MM.1S (cell line): ENCODE data around the gene WFDC1.

Source experiments
- EZH2 ChIP-seq: fragments of 300-600 bp; sonication (generic); optimal IDR thresholded peaks from 2 replicates; pipeline ENCODE3; 2017; ENCODE audit warnings: low read depth, mild to moderate bottlenecking, antibody characterized with exemption, low read length, mixed read lengths
- EZH2phosphoT487 ChIP-seq: fragments of 300-600 bp; sonication (generic); IDR thresholded peaks from 2 replicates; pipeline ENCODE4 v1.6.1; 2018; ENCODE audit warnings: antibody characterized with exemption, low read length
- TF ChIP-seq, protein P1 (sequence below): fragments of 300-600 bp; sonication (generic); IDR thresholded peaks from 2 replicates; pipeline ENCODE4 v1.5.1; 2016; ENCODE audit warnings: antibody characterized with exemption, low read length, mixed read lengths

DNA sequence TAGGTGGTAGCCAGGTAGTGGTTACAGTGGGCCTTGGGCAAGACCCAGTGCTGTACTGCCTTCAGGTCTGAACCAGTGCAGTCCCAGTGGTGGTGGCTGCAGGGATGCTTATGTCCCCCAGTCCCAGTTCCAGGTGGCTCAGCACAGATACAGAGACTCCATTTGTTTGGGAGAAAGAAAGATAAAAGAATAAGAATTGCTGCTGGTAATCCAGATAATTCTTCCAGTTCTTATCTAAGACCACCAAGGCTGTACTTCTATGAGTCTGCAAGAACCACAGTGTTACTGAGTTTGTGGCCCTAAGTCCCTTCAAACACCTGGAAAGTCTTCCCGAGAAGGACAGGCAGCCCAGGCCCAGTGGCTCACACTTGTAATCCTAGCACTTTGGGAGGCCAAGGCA lies 39.8 kb downstream of the WFDC1 start:
- TF ChIP-seq, protein P1, sequence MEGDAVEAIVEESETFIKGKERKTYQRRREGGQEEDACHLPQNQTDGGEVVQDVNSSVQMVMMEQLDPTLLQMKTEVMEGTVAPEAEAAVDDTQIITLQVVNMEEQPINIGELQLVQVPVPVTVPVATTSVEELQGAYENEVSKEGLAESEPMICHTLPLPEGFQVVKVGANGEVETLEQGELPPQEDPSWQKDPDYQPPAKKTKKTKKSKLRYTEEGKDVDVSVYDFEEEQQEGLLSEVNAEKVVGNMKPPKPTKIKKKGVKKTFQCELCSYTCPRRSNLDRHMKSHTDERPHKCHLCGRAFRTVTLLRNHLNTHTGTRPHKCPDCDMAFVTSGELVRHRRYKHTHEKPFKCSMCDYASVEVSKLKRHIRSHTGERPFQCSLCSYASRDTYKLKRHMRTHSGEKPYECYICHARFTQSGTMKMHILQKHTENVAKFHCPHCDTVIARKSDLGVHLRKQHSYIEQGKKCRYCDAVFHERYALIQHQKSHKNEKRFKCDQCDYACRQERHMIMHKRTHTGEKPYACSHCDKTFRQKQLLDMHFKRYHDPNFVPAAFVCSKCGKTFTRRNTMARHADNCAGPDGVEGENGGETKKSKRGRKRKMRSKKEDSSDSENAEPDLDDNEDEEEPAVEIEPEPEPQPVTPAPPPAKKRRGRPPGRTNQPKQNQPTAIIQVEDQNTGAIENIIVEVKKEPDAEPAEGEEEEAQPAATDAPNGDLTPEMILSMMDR = no peak
- TF ChIP-seq EZH2 = no peak
- no peak for TF ChIP-seq EZH2phosphoT487
